ENCODE measurements around the gene XPO6. TPM values are rescaled to one million over a fixed set of nuclear protein-coding genes. Genes with fewer than 3 reads are reported as not detected.

The XPO6 gene
- total and polyA plus RNA-seq, 7 experiments from 2014 or later: 89.5 to 437 (median 371) TPM

- Histone ChIP-seq H3K27me3 (ENCODE audit: control insufficient read depth in 2 of 2, insufficient read depth in 2 of 2, low read length in 2 of 2) (no peaks in the 10 kb centered on the region), H3K9me3 (ENCODE audit: control insufficient read depth in 2 of 3, low read length in 3 of 3) (no peaks in the 10 kb centered on the region), H3K4me1 (ENCODE audit: control insufficient read depth in 2 of 2, insufficient read depth in 2 of 2, low read length in 2 of 2) (no peaks in the 10 kb centered on the region), H3K36me3 (ENCODE audit: control insufficient read depth in 2 of 3, insufficient read depth in 3 of 3, low read length in 3 of 3) (no peaks in the 10 kb centered on the region), H3K4me3 (ENCODE audit: low read length) (no peak overlapping the region), H3K27ac (ENCODE audit: low read depth, low read length) (no peak overlapping the region)
- no peak for ATAC-seq
- H3K4me1 Mint-ChIP-seq: peaks cover 0 to 4% (median 0%) of the 10 kb centered on the region in 7 donors
- intact Hi-C loops (cut with micrococcal nuclease): no loop called here
- H3K27ac Mint-ChIP-seq: no peak overlapping the region
- CTCF ChIA-PET: no interaction called here
- POLR2A ChIA-PET: no interaction called here
- no peaks in the 10 kb centered on the region for H3K9me3 Mint-ChIP-seq
- peaks cover 0 to 12% (median 5%) of the 10 kb centered on the region in 5 donors for H3K27me3 Mint-ChIP-seq
- no peak for DNase-seq
- H3K36me3 Mint-ChIP-seq: no peaks in the 10 kb centered on the region
- H3K4me3 Mint-ChIP-seq: no peak overlapping the region
Observed at GRCh38 chr16:28073836-28074235, 137.9 kb downstream of the XPO6 start.

- Mint-ChIP-seq H3K36me3 (no peaks in the 10 kb centered on the region), H3K4me1 (peaks cover 0 to 4% (median 0%) of the 10 kb centered on the region in 7 donors), H3K27me3 (peaks cover 0 to 14% (median 5%) of the 10 kb centered on the region in 5 donors), H3K9me3 (peaks cover 0 to 2% (median 0%) of the 10 kb centered on the region in 11 donors), H3K27ac (no peak overlapping the region), H3K4me3 (no peak overlapping the region)
- Histone ChIP-seq H3K4me1 (ENCODE audit: control insufficient read depth in 2 of 2, insufficient read depth in 2 of 2, low read length in 2 of 2) (no peaks in the 10 kb centered on the region), H3K27ac (ENCODE audit: low read depth, low read length) (no peak overlapping the region), H3K9me3 (ENCODE audit: control insufficient read depth in 2 of 3, low read length in 3 of 3) (no peaks in the 10 kb centered on the region), H3K36me3 (ENCODE audit: control insufficient read depth in 2 of 3, insufficient read depth in 3 of 3, low read length in 3 of 3) (no peaks in the 10 kb centered on the region), H3K4me3 (ENCODE audit: low read length) (no peak overlapping the region), H3K27me3 (ENCODE audit: control insufficient read depth in 2 of 2, insufficient read depth in 2 of 2, low read length in 2 of 2) (no peaks in the 10 kb centered on the region)
- ChIA-PET CTCF (interaction anchor here (0.8 kb wide), 1 partner anchor 20 kb away, joined by 3 read pairs; no protein-coding TSS in a partner anchor), POLR2A (no interaction called here)
- ATAC-seq: no peak
- no peak for DNase-seq
- intact Hi-C loops (cut with micrococcal nuclease): no loop called here
Observed at GRCh38 chr16:28072087-28072486, 139.7 kb downstream of the XPO6 start.

- Histone ChIP-seq H3K36me3 (ENCODE audit: control insufficient read depth in 2 of 3, insufficient read depth in 3 of 3, low read length in 3 of 3) (no peaks in the 10 kb centered on the region), H3K27me3 (ENCODE audit: control insufficient read depth in 2 of 2, insufficient read depth in 2 of 2, low read length in 2 of 2) (no peaks in the 10 kb centered on the region), H3K4me3 (ENCODE audit: low read length) (no peak overlapping the region), H3K9me3 (ENCODE audit: control insufficient read depth in 2 of 3, low read length in 3 of 3) (no peaks in the 10 kb centered on the region), H3K4me1 (ENCODE audit: control insufficient read depth in 2 of 2, insufficient read depth in 2 of 2, low read length in 2 of 2) (no peaks in the 10 kb centered on the region), H3K27ac (ENCODE audit: low read depth, low read length) (no peak overlapping the region)
- Mint-ChIP-seq H3K27ac (peak overlapping the region in 1 of 9 donors; percentile 25), H3K4me3 (no peak overlapping the region), H3K27me3 (peaks cover 8 to 28% (median 10%) of the 10 kb centered on the region in 5 donors), H3K9me3 (peaks cover 0 to 2% (median 0%) of the 10 kb centered on the region in 11 donors), H3K4me1 (peaks cover 0 to 4% (median 0%) of the 10 kb centered on the region in 7 donors), H3K36me3 (no peaks in the 10 kb centered on the region)
- CTCF ChIA-PET: interaction anchor here (1.0 to 1.4 kb wide), 2 partner anchors 10 to 144 kb away, joined by 5 read pairs; no protein-coding TSS in a partner anchor
- intact Hi-C loops (cut with micrococcal nuclease): loop anchor here in 1 of 2 donors (1.0 kb wide), 2 partner anchors 98 to 148 kb away; no protein-coding TSS in a partner anchor
- POLR2A ChIA-PET: interaction anchor here (0.7 kb wide), 1 partner anchor 21 kb away, joined by 3 read pairs; no protein-coding TSS in a partner anchor
- ATAC-seq (no peak), DNase-seq (no peak)
Observed at GRCh38 chr16:28069971-28070794, 141.6 kb downstream of the XPO6 start.

- no peak overlapping the region for H3K4me3 Mint-ChIP-seq
- CTCF ChIA-PET: interaction anchor here (0.7 kb wide), 1 partner anchor 1118 kb away, joined by 3 read pairs; no protein-coding TSS in a partner anchor
- H3K9me3 Mint-ChIP-seq: peaks cover 0 to 2% (median 0%) of the 10 kb centered on the region in 11 donors
- H3K36me3 Mint-ChIP-seq: no peaks in the 10 kb centered on the region
- Histone ChIP-seq H3K27ac (ENCODE audit: low read depth, low read length) (no peak overlapping the region), H3K9me3 (ENCODE audit: control insufficient read depth in 2 of 3, low read length in 3 of 3) (no peaks in the 10 kb centered on the region), H3K27me3 (ENCODE audit: control insufficient read depth in 2 of 2, insufficient read depth in 2 of 2, low read length in 2 of 2) (no peaks in the 10 kb centered on the region), H3K4me1 (ENCODE audit: control insufficient read depth in 2 of 2, insufficient read depth in 2 of 2, low read length in 2 of 2) (no peaks in the 10 kb centered on the region), H3K36me3 (ENCODE audit: control insufficient read depth in 2 of 3, insufficient read depth in 3 of 3, low read length in 3 of 3) (no peaks in the 10 kb centered on the region), H3K4me3 (ENCODE audit: low read length) (no peak overlapping the region)
- POLR2A ChIA-PET: no interaction called here
- no peak for ATAC-seq
- no peak for DNase-seq
- peaks cover 0 to 4% (median 0%) of the 10 kb centered on the region in 7 donors for H3K4me1 Mint-ChIP-seq
- peaks cover 13 to 40% (median 16%) of the 10 kb centered on the region in 5 donors for H3K27me3 Mint-ChIP-seq
- no peak overlapping the region for H3K27ac Mint-ChIP-seq
- intact Hi-C loops (cut with micrococcal nuclease): no loop called here
Observed at GRCh38 chr16:28068976-28069375, 142.8 kb downstream of the XPO6 start.

GRCh38 chr16:28067604-28068379, 144.0 kb downstream of the XPO6 start:
- Histone ChIP-seq H3K27me3 (ENCODE audit: control insufficient read depth in 2 of 2, insufficient read depth in 2 of 2, low read length in 2 of 2) (no peaks in the 10 kb centered on the region), H3K27ac (ENCODE audit: low read depth, low read length) (no peak overlapping the region), H3K4me1 (ENCODE audit: control insufficient read depth in 2 of 2, insufficient read depth in 2 of 2, low read length in 2 of 2) (no peaks in the 10 kb centered on the region), H3K4me3 (ENCODE audit: low read length) (no peak overlapping the region), H3K36me3 (ENCODE audit: control insufficient read depth in 2 of 3, insufficient read depth in 3 of 3, low read length in 3 of 3) (no peaks in the 10 kb centered on the region), H3K9me3 (ENCODE audit: control insufficient read depth in 2 of 3, low read length in 3 of 3) (no peaks in the 10 kb centered on the region)
- ATAC-seq (no peak), DNase-seq (no peak)
- Mint-ChIP-seq H3K27me3 (peaks cover 13 to 36% (median 16%) of the 10 kb centered on the region in 5 donors), H3K4me1 (peaks cover 0 to 4% (median 0%) of the 10 kb centered on the region in 7 donors), H3K9me3 (peaks cover 0 to 2% (median 0%) of the 10 kb centered on the region in 11 donors), H3K27ac (peak overlapping the region in 1 of 9 donors; percentile 29), H3K36me3 (no peaks in the 10 kb centered on the region), H3K4me3 (peak overlapping the region in 1 of 10 donors; percentile 27)
- POLR2A ChIA-PET: no interaction called here
- CTCF ChIA-PET: no interaction called here
- intact Hi-C loops (cut with micrococcal nuclease): no loop called here

- Mint-ChIP-seq H3K4me3 (peak overlapping the region in 2 of 10 donors; percentile 7 to 49), H3K36me3 (no peaks in the 10 kb centered on the region)
- POLR2A ChIA-PET: no interaction called here
Observed at GRCh38 chr16:28064706-28065249, 147.0 kb downstream of the XPO6 start.

More at GRCh38 chr16:28064706-28065249, 147.0 kb downstream of the XPO6 start:
- DNase-seq (no peak), ATAC-seq (no peak)
- Mint-ChIP-seq H3K9me3 (peaks cover 0 to 2% (median 0%) of the 10 kb centered on the region in 11 donors), H3K27ac (no peak overlapping the region), H3K4me1 (peaks cover 0 to 7% (median 0%) of the 10 kb centered on the region in 7 donors), H3K27me3 (peaks cover 28 to 57% (median 34%) of the 10 kb centered on the region in 5 donors)
- CTCF ChIA-PET: no interaction called here
- Histone ChIP-seq H3K9me3 (ENCODE audit: control insufficient read depth in 2 of 3, low read length in 3 of 3) (no peaks in the 10 kb centered on the region), H3K36me3 (ENCODE audit: control insufficient read depth in 2 of 3, insufficient read depth in 3 of 3, low read length in 3 of 3) (no peaks in the 10 kb centered on the region), H3K27ac (ENCODE audit: low read depth, low read length) (no peak overlapping the region), H3K27me3 (ENCODE audit: control insufficient read depth in 2 of 2, insufficient read depth in 2 of 2, low read length in 2 of 2) (peaks cover 0 to 4% of the 10 kb centered on the region in 2 donors), H3K4me1 (ENCODE audit: control insufficient read depth in 2 of 2, insufficient read depth in 2 of 2, low read length in 2 of 2) (no peaks in the 10 kb centered on the region), H3K4me3 (ENCODE audit: low read length) (no peak overlapping the region)
- intact Hi-C loops (cut with micrococcal nuclease): no loop called here

Measured in naive thymus-derived CD4-positive, alpha-beta T cell (primary cell).